DMS53 treated with DMSO at 0.1 percent for 48 hours (cell line): ENCODE measurements around the gene EIF4A3.
"Not testable (repeated sequence)": the region's sequence is repeated elsewhere in the genome, so short reads cannot be mapped to it uniquely, and the experiment has no call there.

ENCODE experiments used
- DNase-seq: peaks from one replicate; lab custom pipeline; 2025; ENCODE audit not compliant: unreplicated experiment; lab: John Stamatoyannopoulos, UW

The EIF4A3 gene

DNA sequence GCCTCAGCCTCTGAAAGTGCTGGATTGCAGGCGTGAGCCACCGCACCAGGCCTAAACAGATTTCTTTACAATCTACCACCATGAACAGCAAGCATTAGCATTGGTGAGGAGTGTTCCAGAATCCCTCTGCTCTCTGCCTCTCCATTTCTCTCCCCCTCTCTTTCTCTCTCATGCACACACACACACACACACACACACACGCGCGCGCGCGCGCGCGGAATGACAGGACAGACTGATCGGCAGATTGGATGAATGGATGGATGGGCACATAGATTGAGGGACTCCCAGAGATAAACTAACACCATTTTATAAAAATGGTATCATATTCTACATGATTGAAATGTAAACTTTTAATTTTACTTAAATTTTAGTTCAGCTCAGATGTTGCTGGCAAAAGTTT is 26.2 kb upstream of the EIF4A3 start:
- DNase-seq, result no peak

DNA sequence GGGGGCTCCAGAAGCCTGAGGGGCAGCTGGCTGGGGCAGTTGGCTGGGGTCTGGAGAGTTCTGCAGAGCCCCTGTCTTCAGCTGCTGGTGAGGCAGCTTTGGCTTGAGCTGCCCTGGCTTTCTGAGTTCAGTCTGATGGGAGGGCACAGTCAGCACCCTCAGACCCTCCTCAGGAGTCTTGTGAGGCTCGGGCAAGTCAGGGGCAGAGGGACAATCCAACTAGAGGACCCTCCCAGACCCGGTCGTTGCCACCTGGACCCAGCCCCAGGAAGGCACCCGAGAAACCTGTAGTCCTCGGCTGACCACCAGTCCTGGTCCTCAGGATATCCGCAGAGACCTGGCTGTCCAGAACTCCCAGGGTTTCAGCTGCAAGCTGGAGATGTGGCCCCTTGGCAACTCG is 24.8 kb upstream of the EIF4A3 start:
- no peak for DNase-seq

DNA sequence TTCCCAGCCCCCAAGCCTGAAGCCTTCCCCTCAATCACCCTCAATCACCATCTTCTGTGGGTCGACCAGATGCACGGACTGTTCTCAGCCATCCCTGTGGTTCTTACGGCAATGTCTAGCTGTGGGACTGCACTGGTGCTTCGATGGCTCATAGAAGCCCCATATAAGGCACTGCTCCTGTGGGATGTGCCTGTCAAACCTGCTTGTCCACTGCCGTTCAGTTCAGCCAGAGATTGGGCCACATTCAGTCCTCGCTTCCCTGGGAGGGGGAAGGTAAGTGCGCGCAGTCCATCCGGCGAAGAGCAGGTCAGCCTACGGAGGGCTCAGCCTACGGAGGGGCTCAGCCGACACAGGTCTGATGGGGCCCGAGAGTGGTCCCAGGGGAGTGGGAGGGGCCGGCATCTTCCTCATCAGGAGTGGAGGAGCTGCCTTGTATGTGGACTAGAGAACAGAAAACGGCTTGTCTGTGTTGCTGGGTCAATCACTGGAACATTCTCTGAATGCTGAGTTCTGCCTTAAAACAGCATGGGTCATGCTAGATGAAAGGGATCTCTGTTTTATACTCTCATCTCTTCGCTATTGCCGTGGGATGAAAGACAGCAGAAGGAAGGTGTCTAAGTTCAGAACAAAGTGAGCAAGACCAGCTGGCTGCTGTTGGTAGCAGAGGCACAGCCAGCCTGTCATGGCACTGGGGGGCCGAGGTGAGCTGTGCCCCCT is 23.0 kb upstream of the EIF4A3 start, which contains the start of gene CARD14:
TSS of gene CARD14 (plus strand) at position 247 of the 717 bp plus-strand sequence. CDS start 11,409 bp downstream, outside the sequence.
- peak; percentile 90 for DNase-seq

- DNase-seq, result no peak
These were observed 22.2 kb upstream of the EIF4A3 start for GRCh38 chr17:80169107-80169506.

DNA sequence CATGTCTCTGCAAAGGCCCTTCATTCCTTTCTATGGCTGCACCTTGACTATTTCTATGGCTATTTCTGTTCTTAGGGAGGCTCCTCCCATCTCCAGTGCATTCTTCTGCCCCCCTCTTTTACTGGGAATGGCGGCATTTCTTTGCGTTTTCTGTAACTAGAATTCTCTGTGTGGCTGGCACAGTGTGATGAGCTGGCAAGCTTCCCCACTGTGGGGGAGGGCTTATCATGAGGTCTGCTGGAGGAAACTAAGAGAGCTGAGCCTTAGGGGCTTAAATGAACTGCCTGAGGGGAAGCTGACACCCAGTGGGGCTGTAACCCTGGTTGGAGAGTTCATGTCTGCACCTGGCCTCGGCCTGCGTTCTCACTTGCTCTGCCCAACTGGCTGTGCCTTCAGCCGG is 21.4 kb upstream of the EIF4A3 start:
- no peak for DNase-seq

DNA sequence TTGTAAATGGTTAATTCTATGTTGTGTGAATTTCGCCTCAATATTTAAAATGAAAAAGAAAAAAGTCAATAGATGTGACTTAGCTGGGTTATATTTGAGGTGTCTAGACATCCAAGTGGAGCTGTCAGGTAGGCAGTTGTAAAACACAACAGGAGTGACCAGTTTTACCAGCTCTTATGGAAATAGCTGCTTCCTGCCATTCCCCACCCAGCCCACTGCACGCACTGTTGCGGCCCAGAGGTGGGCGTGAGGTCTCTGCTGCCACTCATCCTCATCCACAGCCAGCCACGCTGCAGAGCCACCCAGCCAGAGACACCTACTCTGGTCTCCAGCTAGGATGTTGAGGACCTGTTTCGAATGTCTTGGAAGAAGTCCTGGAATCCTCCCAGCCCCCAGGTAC is 19.5 kb upstream of the EIF4A3 start:
- DNase-seq, result no peak

- no peak for DNase-seq
These were observed 17.3 kb upstream of the EIF4A3 start for GRCh38 chr17:80164185-80164584.

DNA sequence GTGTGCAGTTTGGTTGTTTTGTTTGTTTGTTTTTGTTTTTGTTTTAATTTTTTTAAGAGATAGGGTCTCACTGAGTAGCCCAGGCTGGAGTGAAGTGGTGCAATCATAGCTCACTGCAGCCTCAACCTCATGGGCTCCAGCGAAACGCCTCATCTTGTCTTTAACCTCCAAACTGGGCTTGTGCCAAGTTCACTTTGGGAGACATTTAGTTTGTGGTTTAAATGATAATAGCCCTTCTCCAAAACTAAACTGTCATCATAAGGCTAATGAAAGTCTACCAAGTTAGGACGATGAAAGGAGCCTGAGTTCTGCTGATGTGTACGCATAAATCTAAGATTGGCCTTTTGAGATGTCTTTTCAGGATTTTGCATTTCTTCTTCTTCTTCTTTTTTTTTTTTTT is 16.4 kb upstream of the EIF4A3 start:
- no peak for DNase-seq

DNA sequence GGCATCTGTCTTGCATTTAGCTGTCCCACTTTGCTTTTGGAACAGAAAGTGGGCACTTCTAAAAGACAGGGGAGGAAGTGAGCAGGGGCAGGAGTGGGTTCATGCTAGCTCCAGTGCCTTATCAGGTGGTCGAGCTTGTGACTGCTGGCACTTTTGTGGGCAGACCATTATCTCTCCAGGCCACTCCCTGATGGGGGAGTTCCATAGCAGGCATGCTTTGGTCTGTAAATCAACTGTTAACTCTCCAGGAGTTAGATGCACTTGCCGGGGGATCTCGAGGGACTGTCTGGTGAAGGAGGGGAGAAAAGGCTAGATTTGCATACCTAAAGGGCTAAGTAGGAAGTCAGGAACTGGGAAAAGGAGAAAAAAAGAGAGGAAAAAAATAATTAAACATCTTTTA is 13.6 kb upstream of the EIF4A3 start:
- no peak for DNase-seq

GRCh38 chr17:80158846-80159245 is 11.9 kb upstream of the EIF4A3 start:
- no peak for DNase-seq

DNA sequence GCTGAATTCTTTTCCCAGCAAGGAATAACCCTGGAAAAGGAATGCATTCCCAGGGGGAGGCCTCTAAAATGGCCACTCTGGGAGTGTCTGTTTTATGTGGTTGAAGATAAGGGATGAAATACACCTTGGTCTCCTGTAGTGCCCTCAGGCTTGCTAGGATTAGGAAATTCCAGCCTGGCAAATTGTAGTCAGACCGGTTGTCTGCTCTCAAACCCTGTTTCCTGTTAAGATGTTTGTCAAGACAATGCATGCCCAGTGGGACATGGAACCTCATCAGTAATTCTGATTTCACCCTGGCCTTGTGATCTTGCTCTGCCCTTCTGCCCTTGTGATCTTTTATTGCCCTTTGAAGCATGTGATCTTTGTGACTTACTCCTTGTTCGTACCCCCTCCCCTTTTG is 8.7 kb upstream of the EIF4A3 start:
- not testable (repeated sequence) for DNase-seq

- DNase-seq, result no peak
These were observed 7.2 kb upstream of the EIF4A3 start for GRCh38 chr17:80154166-80154565.

DNA sequence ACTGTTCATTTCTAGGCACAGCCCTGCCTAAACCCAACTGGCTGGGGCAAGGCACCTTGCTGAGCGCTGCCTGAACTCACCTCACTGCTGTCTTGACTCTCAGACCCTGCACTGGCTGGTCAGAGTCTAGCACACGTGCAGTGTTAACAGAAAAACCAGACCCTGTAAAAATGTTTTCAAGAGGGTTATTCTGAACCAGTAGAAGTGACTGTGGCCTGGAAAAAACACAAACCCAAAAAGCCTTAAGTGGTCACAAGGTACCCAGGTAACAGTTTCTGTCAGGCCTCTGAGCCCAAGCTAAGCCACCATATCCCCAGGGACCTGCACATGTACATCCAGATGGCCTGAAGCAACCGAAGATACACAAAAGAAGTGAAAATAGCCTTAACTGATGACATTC is 6.1 kb upstream of the EIF4A3 start:
- no peak for DNase-seq

GRCh38 chr17:80152081-80152702 is 5.3 kb upstream of the EIF4A3 start:
- no peak for DNase-seq

GRCh38 chr17:80151333-80151732 is 4.4 kb upstream of the EIF4A3 start:
- DNase-seq, result no peak

DNA sequence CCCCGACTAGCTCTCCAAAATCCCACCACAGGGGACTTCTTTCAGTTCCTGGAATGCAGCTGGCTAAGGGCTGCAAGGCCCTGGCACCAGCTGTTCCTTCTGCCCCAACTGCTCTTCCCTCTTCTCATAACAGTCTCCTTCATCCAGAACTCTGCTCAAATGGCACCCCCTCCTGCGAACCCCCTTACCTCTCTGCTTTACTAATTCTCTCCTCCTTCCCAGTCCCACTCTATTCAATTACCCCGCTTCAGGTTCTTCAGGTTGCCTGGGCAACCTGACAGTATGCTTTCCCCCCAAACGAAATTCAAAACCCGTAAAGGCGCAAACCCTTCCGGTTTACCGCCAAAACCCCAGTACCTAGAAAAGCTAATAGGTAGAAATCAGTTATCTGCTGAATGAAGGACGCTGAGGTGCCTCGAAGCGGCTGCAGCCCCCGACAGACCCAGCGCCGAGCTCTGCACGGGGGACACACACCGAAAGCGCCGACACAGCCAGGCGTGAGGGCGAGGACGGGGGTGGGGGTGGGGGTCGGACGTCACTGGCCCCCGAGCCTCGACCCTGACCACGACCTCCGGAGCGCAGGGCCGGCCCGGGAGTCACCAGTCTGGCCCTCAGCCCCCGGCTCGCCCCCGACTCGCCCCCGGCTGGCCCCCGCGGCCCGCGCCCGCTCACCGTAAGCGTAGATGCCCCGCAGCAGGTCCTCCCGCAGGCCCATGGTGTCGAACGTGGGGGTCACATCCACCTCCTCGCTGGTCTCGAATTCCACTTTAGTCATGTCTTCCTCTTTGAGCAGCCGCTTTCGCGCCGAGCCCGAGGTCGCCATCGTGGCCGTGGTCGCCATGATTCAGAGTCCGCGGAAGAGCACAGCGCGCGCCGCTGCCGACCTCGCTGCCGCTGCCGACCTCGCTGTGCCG is 550 bp downstream of the EIF4A3 start:
- no peak for DNase-seq

- DNase-seq, result no peak
These were observed 1.6 kb downstream of the EIF4A3 start for GRCh38 chr17:80145076-80146075.

GRCh38 chr17:80142929-80143328 is 4.0 kb downstream of the EIF4A3 start:
- DNase-seq, result no peak

DNA sequence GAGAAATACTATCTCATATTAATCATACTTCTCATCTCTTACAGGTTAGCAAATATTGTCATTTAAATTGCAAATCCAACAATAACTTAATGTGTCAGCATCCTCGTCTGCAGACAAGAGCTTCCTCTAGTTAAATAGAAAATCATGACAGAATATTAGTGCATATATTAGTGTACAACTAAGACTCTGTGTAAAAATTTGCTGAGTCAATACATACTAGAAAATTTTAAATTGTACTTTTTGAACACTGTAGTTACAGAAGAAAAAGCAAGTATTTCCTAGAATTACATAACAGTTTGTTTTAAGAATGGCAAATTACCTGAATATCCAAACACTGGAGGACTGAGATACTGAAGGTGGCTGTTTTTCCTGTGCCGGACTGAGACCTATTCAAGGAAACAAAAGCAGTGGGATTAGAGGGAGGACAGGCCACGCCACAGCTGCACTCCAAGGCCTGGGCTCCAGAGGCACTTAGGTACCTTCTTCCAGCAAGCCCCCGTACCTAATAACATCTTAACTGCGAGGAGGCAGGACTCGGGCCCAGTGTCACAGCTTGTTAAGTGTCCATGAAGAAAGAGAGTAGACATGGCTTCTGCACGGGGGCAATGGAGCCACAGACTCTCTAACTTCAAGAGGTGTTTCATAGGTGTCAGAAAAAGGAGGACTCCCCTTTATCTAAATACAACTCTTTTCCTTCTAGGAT is 5.3 kb downstream of the EIF4A3 start:
- no peak for DNase-seq

DNA sequence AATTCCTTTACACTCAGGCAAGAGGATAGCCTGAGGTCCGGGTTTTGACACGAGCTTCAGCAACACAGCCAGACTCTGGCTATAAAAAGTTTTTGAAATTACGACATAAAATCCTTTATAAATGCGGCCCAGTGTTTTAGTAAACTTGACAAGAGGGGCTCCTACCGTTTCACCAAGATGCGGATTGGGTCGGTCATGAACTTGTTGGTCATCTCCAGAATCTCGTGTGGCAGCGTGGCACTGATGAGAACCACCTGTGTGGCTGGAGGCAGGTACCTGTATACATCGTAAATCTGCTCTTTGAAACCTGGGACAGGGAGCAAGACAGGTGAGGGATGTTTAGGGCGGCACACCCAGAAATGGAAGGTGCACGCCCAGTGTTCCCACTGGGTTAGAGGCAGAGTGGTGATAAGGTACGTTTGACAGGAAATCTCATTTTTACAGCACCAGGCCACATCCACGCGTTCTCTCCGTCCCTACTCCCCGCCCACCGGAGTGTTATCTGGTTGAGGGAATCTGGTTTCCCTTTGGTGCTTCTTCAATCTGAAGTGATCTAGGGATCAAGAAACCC is 8.0 kb downstream of the EIF4A3 start:
- no peak for DNase-seq
